GM21576 (cell line): ENCODE results near the gene H2AZ2.
A peak's percentile ranks its signal among the peaks of the same experiment; 100 is the strongest.
"Not testable (repeated sequence)": the region's sequence is repeated elsewhere in the genome, so short reads cannot be mapped to it uniquely, and the experiment has no call there.

Experiments used
- ATAC-seq: cut with Tn5 transposase; IDR thresholded peaks from one replicate; pipeline ENCODE4 v1.9.1; 2021; ENCODE audit warnings: mild to moderate bottlenecking, moderate library complexity; ENCODE audit not compliant: unreplicated experiment

H2AZ2 gene

DNA sequence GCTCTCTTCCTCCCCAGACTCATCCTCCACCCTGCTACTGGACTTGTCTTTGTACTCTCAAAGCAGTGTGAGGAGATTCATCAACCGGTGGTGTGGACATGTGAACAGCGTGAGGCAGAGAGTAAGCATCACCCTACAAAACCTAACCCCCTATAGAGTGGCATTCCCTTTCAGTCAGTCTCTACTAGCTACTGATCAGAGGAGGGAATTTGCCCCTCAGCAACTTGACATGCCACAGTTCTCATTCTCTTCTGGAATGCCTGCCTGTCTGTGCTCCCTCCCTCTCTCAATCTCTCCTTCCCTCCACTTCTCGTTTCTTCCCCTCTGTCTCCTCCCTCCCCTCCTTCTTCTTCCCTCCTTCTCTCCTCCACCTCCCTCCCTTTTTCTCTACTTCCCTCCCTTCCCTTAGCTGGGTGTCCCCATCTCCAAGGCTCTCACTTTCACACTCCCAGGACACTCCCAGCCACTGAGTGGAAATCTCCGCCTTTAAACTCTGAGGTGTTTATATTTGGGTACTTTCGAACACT is 24.6 kb downstream of the H2AZ2 start:
- no peak for ATAC-seq

GRCh38 chr7:44819292-44819691 is 28.6 kb downstream of the H2AZ2 start:
- no peak for ATAC-seq

DNA sequence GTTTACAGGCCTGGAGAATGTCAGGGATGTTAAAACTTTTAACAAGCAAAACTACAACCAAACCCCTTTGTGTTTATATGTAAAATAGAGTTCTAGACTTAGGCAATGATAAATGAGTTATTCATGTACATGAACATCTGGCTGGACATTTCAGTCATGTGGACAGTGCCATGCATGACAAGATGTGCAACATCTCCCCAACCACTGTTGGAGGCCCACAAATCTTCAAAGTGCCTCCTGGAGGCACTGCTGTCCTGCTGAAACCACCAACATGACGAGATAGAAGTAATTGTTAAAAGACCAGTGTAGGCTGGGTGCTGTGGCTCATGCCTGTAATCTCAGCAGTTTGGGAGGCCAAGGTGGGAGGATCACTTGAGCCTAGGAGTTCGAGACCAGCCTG is 33.0 kb downstream of the H2AZ2 start:
- no peak for ATAC-seq

- ATAC-seq, result no peak
Observed at GRCh38 chr7:44811571-44811970, 36.3 kb downstream of the H2AZ2 start.

GRCh38 chr7:44811093-44811492 is 36.8 kb downstream of the H2AZ2 start:
- no peak for ATAC-seq

GRCh38 chr7:44808914-44809393 is 38.9 kb downstream of the H2AZ2 start:
- no peak for ATAC-seq

GRCh38 chr7:44805950-44806349 is 41.9 kb downstream of the H2AZ2 start:
- ATAC-seq, result no peak

- not testable (repeated sequence) for ATAC-seq
Observed at GRCh38 chr7:44803828-44804519, 43.9 kb downstream of the H2AZ2 start.

DNA sequence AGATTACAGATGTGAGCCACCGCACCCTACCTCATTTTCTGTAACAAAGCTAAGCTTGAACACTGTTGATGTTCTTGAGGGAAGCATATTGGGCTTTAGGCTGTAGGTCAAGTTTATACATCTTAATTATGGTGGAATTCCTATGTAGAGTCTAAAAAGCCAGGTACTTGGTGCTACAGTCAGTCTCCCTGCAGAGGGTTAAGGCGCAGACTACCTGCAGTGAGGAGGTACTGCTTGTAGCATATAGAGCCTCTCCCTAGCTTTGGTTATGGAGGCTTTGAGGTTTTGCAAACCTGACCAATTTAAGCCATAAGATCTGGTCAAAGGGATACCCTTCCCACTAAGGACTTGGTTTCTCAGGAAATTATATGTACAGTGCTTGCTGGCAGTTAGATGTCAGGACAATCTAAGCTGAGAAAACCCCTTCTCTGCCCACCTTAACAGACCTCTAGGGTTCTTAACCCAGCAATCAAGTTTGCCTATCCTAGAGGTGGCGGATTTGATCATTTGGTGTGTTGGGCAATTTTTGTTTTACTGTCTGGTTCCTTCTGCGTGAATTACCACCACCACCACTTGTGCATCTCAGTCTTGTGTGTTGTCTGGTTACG is 45.4 kb downstream of the H2AZ2 start:
- ATAC-seq, result no peak

GRCh38 chr7:44801890-44802289 is 46.0 kb downstream of the H2AZ2 start:
- ATAC-seq, result no peak

GRCh38 chr7:44799939-44800338 is 47.9 kb downstream of the H2AZ2 start:
- no peak for ATAC-seq

DNA sequence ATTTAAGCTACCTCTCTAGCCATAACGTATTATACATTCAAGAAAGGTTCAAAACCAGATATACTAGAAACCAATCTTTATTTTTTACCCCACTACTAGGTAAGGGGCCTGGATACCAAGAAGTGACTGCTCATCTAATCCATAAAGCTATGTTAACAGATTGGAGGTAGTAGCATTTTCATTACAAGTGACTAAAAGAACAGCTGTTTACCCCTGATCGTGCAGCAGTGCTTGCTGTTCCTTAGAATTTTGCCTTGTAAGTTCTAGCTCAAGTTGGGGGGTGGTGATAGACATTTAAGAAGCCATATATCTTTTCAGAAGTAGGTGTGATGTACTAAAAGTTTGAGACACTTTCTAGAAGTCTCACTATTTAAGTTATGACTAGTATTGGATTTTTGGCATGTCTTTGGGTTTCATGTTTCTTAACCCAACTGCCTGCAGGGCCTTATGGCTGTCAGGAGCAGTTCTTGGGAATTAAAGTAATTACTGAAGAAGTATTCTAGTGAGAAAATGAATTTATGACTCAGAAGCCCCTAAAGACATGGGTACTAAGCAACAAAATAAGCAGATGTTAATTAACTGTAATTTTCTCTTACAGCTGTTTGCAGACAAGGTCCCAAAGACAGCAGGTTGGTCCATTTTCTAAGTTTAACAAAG is 49.1 kb downstream of the H2AZ2 start:
- no peak for ATAC-seq

DNA sequence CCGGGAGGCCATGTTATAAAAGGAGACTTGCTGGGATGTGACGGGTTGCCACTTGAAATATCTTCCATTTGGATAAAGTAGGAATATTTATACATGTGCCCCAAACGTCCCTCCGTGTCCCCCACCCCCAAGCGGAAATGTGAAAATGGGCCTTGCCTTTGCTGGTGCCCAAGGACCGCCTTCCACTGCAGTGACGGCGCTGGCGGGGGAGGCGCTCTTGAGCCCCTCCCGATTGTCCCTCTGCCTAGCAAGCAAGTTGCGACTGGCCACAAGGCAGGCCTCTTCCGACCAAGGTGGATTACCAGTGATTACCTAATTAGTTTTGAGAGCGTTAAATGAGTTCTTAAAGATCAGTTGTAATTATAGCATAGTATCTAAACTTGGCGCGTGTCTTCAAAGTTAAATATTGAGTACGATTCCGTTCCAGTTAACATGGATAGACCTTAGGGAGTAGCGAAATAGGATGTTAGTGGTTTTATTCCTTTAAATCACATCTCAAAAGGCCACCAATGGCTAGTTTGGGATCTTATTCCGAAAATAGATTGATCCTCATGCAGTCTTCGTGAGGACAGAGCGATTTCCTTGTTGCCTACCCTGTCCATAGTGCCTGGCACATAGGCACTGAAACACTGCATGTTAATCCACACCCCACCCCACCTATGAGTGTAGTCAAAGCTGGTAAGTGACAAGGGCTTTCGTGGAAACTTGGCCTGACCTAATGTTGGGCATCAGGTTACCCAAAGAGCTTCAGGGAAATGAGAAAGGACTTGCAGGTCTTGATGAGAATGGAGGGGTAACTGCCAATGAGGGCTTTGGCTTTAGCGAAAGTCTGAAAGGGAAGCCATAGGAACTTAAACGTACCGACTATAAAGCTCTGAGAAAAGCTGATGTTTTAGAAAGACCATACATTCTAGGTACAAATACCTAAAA is 50.3 kb downstream of the H2AZ2 start:
- ATAC-seq, result peak; percentile 53

GRCh38 chr7:44796504-44797328 is 51.2 kb downstream of the H2AZ2 start, which contains the start of gene PPIA:
Gene PPIA (plus strand): TSS chr7:44796681. CDS start chr7:44796725, 44 bp downstream.
- ATAC-seq, result peak; percentile 85

DNA sequence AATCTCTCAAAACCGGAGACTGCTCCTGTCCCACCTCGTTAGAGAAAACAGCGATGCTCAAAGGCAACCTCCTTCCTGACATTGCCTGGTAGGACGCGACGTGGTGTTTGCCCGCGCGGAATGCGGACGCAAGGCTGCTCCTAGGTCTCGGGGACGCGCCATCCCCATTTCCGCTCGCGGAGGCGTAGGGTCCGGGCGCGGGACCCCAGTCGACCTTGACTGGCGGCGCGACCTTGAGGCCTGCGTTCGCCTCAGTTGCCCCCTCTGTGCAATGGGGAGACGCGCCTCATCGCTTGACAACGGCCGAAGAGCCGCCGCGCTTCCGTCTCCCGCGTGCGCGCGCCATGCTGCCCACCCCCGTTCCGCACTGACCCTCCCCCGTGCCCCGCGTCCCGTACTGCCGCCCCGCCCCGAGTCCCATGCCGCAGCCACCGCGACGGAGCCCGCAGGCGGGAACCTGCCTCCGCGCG is 51.8 kb downstream of the H2AZ2 start:
- no peak for ATAC-seq

DNA sequence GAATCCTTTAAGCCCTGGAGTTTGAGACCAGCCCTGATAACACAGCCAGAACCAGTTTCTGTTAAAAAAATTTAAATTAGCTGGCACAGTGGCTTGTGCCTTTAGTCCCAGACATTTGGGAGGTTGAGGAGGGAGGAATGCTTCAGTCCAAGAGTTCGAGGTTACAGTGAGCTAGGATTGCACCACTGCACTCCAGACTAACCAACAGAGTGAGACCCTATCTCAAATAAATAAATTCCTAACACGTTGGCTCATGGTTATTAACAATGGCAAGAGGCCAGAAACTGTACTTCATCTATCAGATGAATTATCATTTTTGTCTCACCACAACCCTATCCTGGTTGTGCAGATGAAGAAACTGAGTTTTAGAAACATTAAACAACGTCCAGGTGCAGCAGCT is 53.6 kb downstream of the H2AZ2 start:
- ATAC-seq, result no peak

GRCh38 chr7:44793919-44794318 is 54.0 kb downstream of the H2AZ2 start:
- ATAC-seq, result no peak

DNA sequence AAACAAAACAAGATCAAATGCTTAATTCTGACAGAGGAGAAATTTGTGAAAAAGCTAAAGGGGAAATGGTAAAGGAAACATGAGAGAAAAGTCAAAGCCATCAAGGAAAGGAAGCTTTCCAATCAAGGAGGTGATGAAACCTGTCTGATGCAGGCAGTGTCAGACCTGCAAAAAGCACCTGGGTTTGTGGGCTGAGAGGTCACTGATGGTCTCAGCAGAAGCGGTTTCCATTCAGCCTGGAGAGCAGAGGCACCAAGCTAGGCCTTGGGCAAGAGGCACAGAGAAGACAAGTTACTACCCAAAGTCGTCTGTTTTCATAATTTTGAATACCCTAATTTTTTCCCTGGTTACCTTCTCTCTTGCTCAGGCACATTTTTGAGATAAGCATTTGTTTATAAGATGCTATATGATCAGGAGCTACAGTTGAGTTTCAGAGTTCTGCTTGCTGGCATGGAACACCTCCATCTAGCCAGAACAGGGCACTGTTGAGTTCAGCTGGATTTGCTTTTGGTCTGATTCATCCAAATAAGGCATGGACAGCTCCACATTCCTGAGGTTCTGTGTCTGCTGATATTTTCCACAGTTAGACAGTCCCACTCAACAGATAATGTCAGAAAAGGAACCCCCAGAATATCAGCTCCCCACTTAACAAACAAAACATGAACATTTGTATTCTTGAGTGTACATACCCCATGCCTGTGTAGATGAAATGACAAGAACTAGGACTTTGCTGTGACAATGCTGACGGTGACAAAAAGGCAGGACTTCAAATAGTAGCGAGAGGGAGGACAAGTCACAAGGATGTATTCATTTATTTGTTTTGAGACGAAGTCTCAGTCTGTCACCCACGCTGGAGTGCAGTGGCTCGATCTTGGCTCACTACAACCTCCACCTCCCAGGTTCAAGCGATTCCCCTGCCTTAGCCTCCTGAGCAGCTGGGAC is 56.3 kb downstream of the H2AZ2 start:
- ATAC-seq, result no peak

- ATAC-seq, result no peak
Observed at GRCh38 chr7:44789990-44790389, 57.9 kb downstream of the H2AZ2 start.
